NOMO-1 treated with DMSO at 0.1 percent for 48 hours (cell line): ENCODE data around the gene SAA4.
"Not testable (repeated sequence)": the region's sequence is repeated elsewhere in the genome, so short reads cannot be mapped to it uniquely, and the experiment has no call there.

Experiments used
- DNase-seq: peaks from one replicate; lab custom pipeline; 2025; ENCODE audit not compliant: unreplicated experiment; lab: John Stamatoyannopoulos, UW

Gene SAA4

GRCh38 chr11:18191376-18191775, 45.2 kb downstream of the SAA4 start:
- peak; percentile 83 for DNase-seq

DNA sequence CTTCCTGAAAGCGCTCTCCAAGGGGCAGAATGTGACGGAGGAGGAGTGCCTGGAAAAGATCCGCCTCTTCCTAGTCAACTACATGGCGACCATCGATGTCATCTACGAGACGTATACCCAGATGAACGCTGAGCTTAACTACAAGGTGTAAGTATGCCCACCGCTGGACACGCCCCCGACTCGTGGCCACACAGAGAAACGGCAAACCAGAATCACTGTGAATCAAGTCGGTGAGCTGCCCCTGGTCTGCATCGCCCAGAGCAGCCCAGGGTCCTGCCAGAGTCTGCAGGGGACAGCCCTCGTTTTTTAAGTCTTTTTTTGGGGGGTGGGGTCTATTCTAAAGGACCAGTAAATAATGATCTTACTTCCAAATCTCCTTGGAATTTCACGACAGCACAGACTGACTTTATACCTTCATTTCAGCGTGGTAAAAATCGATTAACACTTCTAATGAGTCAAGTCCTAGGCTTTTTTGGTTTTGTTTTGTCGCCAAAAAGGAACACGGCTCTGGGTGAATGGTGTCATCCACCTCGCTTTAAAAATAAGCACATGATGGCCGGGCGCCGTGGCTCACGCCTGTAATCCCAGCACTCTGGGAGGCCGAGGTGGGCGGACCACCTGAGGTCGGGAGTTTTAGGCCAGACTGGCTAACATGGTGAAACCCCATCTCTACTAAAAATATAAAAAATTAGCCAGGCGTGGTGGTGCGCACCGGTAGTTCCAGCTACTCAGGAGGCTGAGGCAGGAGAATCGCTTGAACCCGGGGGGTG, 46.9 kb downstream of the SAA4 start:
- not testable (repeated sequence) for DNase-seq

- DNase-seq = no peak
Observed at GRCh38 chr11:18188796-18189195, 47.8 kb downstream of the SAA4 start.
